IMR-90 (cell line): ENCODE data around the gene SAFB2. TPM values are rescaled to one million over a fixed set of nuclear protein-coding genes. Genes with fewer than 3 reads are reported as not detected.

Source experiments
- ATAC-seq: fragments of 200-7000 bp; cut with Tn5 transposase; 2 replicates; pipeline ENCODE4 v1.9.1; 2020; ENCODE audit warnings: low read depth, mild to moderate bottlenecking, moderate library complexity
- BruUV-seq: library from RNA; stranded (reverse); fragments of 400-500 nt; replicated peaks from 2 replicates; lab custom pipeline; 2021; lab: Mats Ljungman, UMichigan
- CTCF ChIA-PET: fragments of 300-600 bp; formaldehyde crosslinking; extraction: SDS; loops from one replicate; lab custom pipeline; 2021; ENCODE audit warnings: antibody characterized with exemption; lab: Yijun Ruan, JAX
- POLR2A ChIA-PET: fragments of 300-600 bp; sonication (Branson Sonifier 250); formaldehyde crosslinking; loops from one replicate; lab custom pipeline; 2022; ENCODE audit warnings: antibody characterized with exemption; ENCODE audit not compliant: unreplicated experiment; lab: Charles Lee
- DNase-seq: peaks from one replicate; pipeline ENCODE4 v3.0.0; 2013
- H2AFZ ChIP-seq: replicated peaks from 2 replicates; pipeline ENCODE3; 2013; ENCODE audit warnings: low read length, mild to moderate bottlenecking; ENCODE audit not compliant: poor library complexity
- H2AK5ac ChIP-seq: 2 replicates; pipeline ENCODE4 v1.6.1; 2013; ENCODE audit warnings: low read depth, low read length, inconsistent platforms
- H2AK9ac ChIP-seq: replicated peaks from 2 replicates; pipeline ENCODE3; 2013; ENCODE audit warnings: mild to moderate bottlenecking, low read depth, low read length, moderate library complexity; ENCODE audit not compliant: poor library complexity
- H2BK120ac ChIP-seq: 2 replicates; pipeline ENCODE4 v1.6.1; 2013; ENCODE audit warnings: low read depth, low read length, inconsistent platforms
- H2BK15ac ChIP-seq: 3 replicates; pipeline ENCODE4 v1.6.1; 2013; ENCODE audit warnings: low read depth, low read length, inconsistent platforms
- H2BK20ac ChIP-seq: 2 replicates; pipeline ENCODE4 v1.6.1; 2013; ENCODE audit warnings: low read depth, mild to moderate bottlenecking, inconsistent platforms, low read length, moderate library complexity
- H2BK5ac ChIP-seq: 2 replicates; pipeline ENCODE4 v1.6.1; 2013; ENCODE audit warnings: mild to moderate bottlenecking, low read depth, low read length, inconsistent platforms; ENCODE audit not compliant: poor library complexity, severe bottlenecking
- H3K14ac ChIP-seq: replicated peaks from 2 replicates; pipeline ENCODE4 v1.6.1; 2013; ENCODE audit warnings: low read depth, low read length, inconsistent platforms
- H3K18ac ChIP-seq: 2 replicates; pipeline ENCODE4 v1.6.1; 2013; ENCODE audit warnings: low read depth, low read length, control low read depth
- H3K23ac ChIP-seq: 2 replicates; pipeline ENCODE4 v1.6.1; 2013; ENCODE audit warnings: low read depth, low read length, inconsistent platforms
- H3K27ac ChIP-seq: 2 replicates; pipeline ENCODE4 v1.5.1; 2013; ENCODE audit warnings: mild to moderate bottlenecking, control low read depth, low read length; ENCODE audit not compliant: insufficient read depth
- H3K27me3 ChIP-seq: 2 replicates; pipeline ENCODE4 v1.6.1; 2013; ENCODE audit warnings: low read length; ENCODE audit not compliant: control insufficient read depth, insufficient read depth
- H3K36me3 ChIP-seq: 2 replicates; pipeline ENCODE4 v1.6.1; 2013; ENCODE audit warnings: low read length, mixed read lengths; ENCODE audit not compliant: control insufficient read depth, insufficient read depth
- H3K4ac ChIP-seq: 2 replicates; pipeline ENCODE4 v1.6.1; 2013; ENCODE audit warnings: low read depth, low read length, inconsistent platforms
- H3K4me1 ChIP-seq: 2 replicates; pipeline ENCODE4 v1.6.1; 2013; ENCODE audit warnings: low read length, mixed read lengths; ENCODE audit not compliant: control insufficient read depth, insufficient read depth
- H3K4me2 ChIP-seq: 2 replicates; pipeline ENCODE4 v1.6.1; 2013; ENCODE audit warnings: low read depth, mild to moderate bottlenecking, control low read depth, low read length, moderate library complexity
- H3K4me3 ChIP-seq: 2 replicates; pipeline ENCODE4 v1.5.1; 2013; ENCODE audit warnings: low read depth, mild to moderate bottlenecking, control low read depth, low read length, moderate library complexity; ENCODE audit not compliant: insufficient read depth
- H3K56ac ChIP-seq: 2 replicates; pipeline ENCODE4 v1.6.1; 2013; ENCODE audit warnings: low read length, inconsistent platforms; ENCODE audit not compliant: insufficient read depth; ENCODE audit errors: extremely low read depth
- H3K79me1 ChIP-seq, 2 experiments: 2 replicates each; pipeline ENCODE4 v1.6.1; 2013; ENCODE audit warnings: low read length in 2 of 2, inconsistent platforms in 1 of 2, low read depth in 1 of 2
- H3K9ac ChIP-seq: 2 replicates; pipeline ENCODE4 v1.6.1; 2013; ENCODE audit warnings: low read depth, low read length, control low read depth
- H3K9me1 ChIP-seq: 2 replicates; pipeline ENCODE4 v1.6.1; 2013; ENCODE audit warnings: low read length, inconsistent platforms; ENCODE audit not compliant: insufficient read depth
- H3K9me3 ChIP-seq: 2 replicates; pipeline ENCODE4 v1.6.1; 2013; ENCODE audit warnings: low read length; ENCODE audit not compliant: control insufficient read depth, insufficient read depth
- H4K20me1 ChIP-seq: 2 replicates; pipeline ENCODE4 v1.6.1; 2013; ENCODE audit warnings: low read length, inconsistent platforms; ENCODE audit not compliant: insufficient read depth
- H4K5ac ChIP-seq: 2 replicates; pipeline ENCODE4 v1.6.1; 2013; ENCODE audit warnings: mild to moderate bottlenecking, low read depth, low read length, control low read depth
- H4K8ac ChIP-seq, 2 experiments: 2 replicates each; pipeline ENCODE4 v1.6.1; 2013; ENCODE audit warnings: low read depth in 2 of 2, low read length in 2 of 2, control low read depth in 1 of 2, inconsistent platforms in 1 of 2
- H4K91ac ChIP-seq: 2 replicates; pipeline ENCODE4 v1.6.1; 2013; ENCODE audit warnings: low read depth, low read length, inconsistent platforms; ENCODE audit not compliant: insufficient read depth
- BHLHE40 ChIP-seq: fragments of 150-350 bp; IDR thresholded peaks from 2 replicates; pipeline ENCODE4 v1.6.1; 2016; ENCODE audit warnings: mild to moderate bottlenecking, low read depth, low read length
- CEBPB ChIP-seq: IDR thresholded peaks from 2 replicates; pipeline ENCODE4 v1.6.1; 2012; ENCODE audit warnings: low read depth, low read length, improper control_type of control experiment
- CHD1 ChIP-seq: IDR thresholded peaks from 2 replicates; pipeline ENCODE4 v1.6.1; 2012; ENCODE audit warnings: low read depth, low read length, improper control_type of control experiment
- FOS ChIP-seq: fragments of 150-350 bp; IDR thresholded peaks from 2 replicates; pipeline ENCODE4 v1.6.1; 2016; ENCODE audit warnings: low read depth, low read length
- MAFK ChIP-seq: IDR thresholded peaks from 2 replicates; pipeline ENCODE4 v1.6.1; 2012; ENCODE audit warnings: low read depth, low read length, improper control_type of control experiment
- MAZ ChIP-seq: IDR thresholded peaks from 2 replicates; pipeline ENCODE4 v1.6.1; 2012; ENCODE audit warnings: low read depth, mild to moderate bottlenecking, low read length, improper control_type of control experiment, moderate library complexity, borderline replicate concordance
- MXI1 ChIP-seq: IDR thresholded peaks from 2 replicates; pipeline ENCODE4 v1.6.1; 2012; ENCODE audit warnings: low read depth, mild to moderate bottlenecking, low read length, moderate library complexity, borderline replicate concordance
- NFE2L2 ChIP-seq: fragments of 150-350 bp; IDR thresholded peaks from 2 replicates; pipeline ENCODE4 v1.6.1; 2016; ENCODE audit warnings: low read depth, mild to moderate bottlenecking, low read length
- POLR2A ChIP-seq: IDR thresholded peaks from 2 replicates; pipeline ENCODE4 v1.6.1; 2012; ENCODE audit warnings: mild to moderate bottlenecking, low read depth, low read length
- RAD21 ChIP-seq: IDR thresholded peaks from 2 replicates; pipeline ENCODE4 v1.6.1; 2012; ENCODE audit warnings: low read length, improper control_type of control experiment
- RCOR1 ChIP-seq: IDR thresholded peaks from 2 replicates; pipeline ENCODE4 v1.6.1; 2012; ENCODE audit warnings: mild to moderate bottlenecking, low read length, improper control_type of control experiment; ENCODE audit not compliant: insufficient replicate concordance
- RFX5 ChIP-seq: IDR thresholded peaks from 2 replicates; pipeline ENCODE4 v1.8.0; 2012; ENCODE audit warnings: low read depth, mild to moderate bottlenecking, low read length, moderate library complexity
- SMC3 ChIP-seq: fragments of 150-350 bp; IDR thresholded peaks from 2 replicates; pipeline ENCODE4 v1.6.1; 2016; ENCODE audit warnings: low read depth, mild to moderate bottlenecking, antibody characterized with exemption, low read length, moderate library complexity
- WGBS, 2 experiments: methylation state at CpG; one replicate each; pipeline versions ENCODE4 v1.1.5 to v1.1.7; 2013; ENCODE audit warnings: missing lambda C conversion rate in 2 of 2; ENCODE audit not compliant: insufficient read length in 1 of 2; ENCODE audit errors: extremely low coverage in 2 of 2; 5-methylcytosine and 5-hydroxymethylcytosine counted together
- dilution Hi-C: fragments of 300-500 bp; cut with HindIII; formaldehyde crosslinking; loops from one replicate; pipeline ENCODE4 v1.14.3; 2018; ENCODE audit warnings: low sequenced_read_pairs; ENCODE audit not compliant: unreplicated experiment
- in situ Hi-C: fragments of 300-500 bp; cut with MboI; formaldehyde crosslinking; loops from 3 replicates; pipeline ENCODE4 v1.14.3; 2019; ENCODE audit warnings: low sequenced_read_pairs, inconsistent platforms, mixed read lengths
- intact Hi-C: fragments of 100-400 bp; cut with micrococcal nuclease; formaldehyde crosslinking; loops from 2 replicates; pipeline ENCODE4 v1.10.0; 2022
- polyA plus RNA-seq, 3 experiments: library from polyadenylated mRNA; depleted of rRNA; stranded (reverse); fragments of >200 nt; gene quantifications; 2 replicates each; pipeline ENCODE4 v1.2.3, GENCODE V29; 2012; ENCODE audit warnings: low replicate concordance in 1 of 3
- total RNA-seq: library from RNA; depleted of rRNA; stranded (reverse); fragments of >200 nt; gene quantifications from 2 replicates; pipeline ENCODE4 v1.2.3, GENCODE V29; 2012
- TF ChIP-seq, protein P1 (sequence below): conservative IDR thresholded peaks from 2 replicates; pipeline ENCODE4 v1.5.1; 2012; ENCODE audit warnings: mild to moderate bottlenecking, low read depth, low read length, improper control_type of control experiment
- TF ChIP-seq, protein P2 (sequence below): fragments of 150-350 bp; IDR thresholded peaks from 2 replicates; pipeline ENCODE4 v1.6.1; 2016; ENCODE audit warnings: low read depth, mild to moderate bottlenecking, low read length, moderate library complexity, borderline replicate concordance
- TF ChIP-seq, protein P3 (sequence below): fragments of 150-350 bp; IDR thresholded peaks from 2 replicates; pipeline ENCODE4 v1.6.1; 2017; ENCODE audit warnings: mild to moderate bottlenecking, antibody characterized with exemption, low read length, low read depth

SAFB2 gene
- total and polyA plus RNA-seq, 2 of the 4 experiments (the other 2 are of a cell fraction) = 11.8 to 26.2 TPM

DNA sequence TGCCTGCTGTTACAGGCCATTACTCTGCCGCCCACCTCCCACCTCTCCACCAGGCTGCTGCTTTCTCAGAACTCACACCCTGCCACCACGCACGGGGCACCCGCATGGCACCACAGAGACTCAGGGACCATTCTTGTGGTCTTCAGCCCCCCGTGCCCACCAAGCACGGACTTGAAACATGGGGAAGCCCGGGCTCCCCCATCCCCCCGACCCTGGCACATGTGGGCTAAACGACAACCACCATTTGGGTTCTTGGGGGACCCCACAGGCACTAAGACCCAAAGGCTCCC, 31.8 kb downstream of the SAFB2 start:
- ChIA-PET POLR2A (no interaction called here), CTCF (no interaction called here)
- in situ Hi-C loops = no loop called here
- TF ChIP-seq NFE2L2 (no peak), CHD1 (no peak), MXI1 (no peak), POLR2A (no peak), RAD21 (no peak), MAFK (no peak), CEBPB (no peak), BHLHE40 (no peak), RCOR1 (no peak), RFX5 (no peak), MAZ (no peak), SMC3 (no peak), FOS (no peak)
- TF ChIP-seq, protein P1, sequence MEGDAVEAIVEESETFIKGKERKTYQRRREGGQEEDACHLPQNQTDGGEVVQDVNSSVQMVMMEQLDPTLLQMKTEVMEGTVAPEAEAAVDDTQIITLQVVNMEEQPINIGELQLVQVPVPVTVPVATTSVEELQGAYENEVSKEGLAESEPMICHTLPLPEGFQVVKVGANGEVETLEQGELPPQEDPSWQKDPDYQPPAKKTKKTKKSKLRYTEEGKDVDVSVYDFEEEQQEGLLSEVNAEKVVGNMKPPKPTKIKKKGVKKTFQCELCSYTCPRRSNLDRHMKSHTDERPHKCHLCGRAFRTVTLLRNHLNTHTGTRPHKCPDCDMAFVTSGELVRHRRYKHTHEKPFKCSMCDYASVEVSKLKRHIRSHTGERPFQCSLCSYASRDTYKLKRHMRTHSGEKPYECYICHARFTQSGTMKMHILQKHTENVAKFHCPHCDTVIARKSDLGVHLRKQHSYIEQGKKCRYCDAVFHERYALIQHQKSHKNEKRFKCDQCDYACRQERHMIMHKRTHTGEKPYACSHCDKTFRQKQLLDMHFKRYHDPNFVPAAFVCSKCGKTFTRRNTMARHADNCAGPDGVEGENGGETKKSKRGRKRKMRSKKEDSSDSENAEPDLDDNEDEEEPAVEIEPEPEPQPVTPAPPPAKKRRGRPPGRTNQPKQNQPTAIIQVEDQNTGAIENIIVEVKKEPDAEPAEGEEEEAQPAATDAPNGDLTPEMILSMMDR = no peak
- TF ChIP-seq, protein P2, sequence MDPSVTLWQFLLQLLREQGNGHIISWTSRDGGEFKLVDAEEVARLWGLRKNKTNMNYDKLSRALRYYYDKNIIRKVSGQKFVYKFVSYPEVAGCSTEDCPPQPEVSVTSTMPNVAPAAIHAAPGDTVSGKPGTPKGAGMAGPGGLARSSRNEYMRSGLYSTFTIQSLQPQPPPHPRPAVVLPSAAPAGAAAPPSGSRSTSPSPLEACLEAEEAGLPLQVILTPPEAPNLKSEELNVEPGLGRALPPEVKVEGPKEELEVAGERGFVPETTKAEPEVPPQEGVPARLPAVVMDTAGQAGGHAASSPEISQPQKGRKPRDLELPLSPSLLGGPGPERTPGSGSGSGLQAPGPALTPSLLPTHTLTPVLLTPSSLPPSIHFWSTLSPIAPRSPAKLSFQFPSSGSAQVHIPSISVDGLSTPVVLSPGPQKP = no peak
- TF ChIP-seq, protein P3, sequence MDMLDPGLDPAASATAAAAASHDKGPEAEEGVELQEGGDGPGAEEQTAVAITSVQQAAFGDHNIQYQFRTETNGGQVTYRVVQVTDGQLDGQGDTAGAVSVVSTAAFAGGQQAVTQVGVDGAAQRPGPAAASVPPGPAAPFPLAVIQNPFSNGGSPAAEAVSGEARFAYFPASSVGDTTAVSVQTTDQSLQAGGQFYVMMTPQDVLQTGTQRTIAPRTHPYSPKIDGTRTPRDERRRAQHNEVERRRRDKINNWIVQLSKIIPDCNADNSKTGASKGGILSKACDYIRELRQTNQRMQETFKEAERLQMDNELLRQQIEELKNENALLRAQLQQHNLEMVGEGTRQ = no peak
- no TSS peak for BruUV-seq
- Histone ChIP-seq H3K36me3 (peaks cover 88% of the 10 kb centered on the region), H3K79me1 (peaks cover 3 to 13% of the 10 kb centered on the region in 2 experiments; a peak in 2 of 4 replicates), H4K20me1 (peaks cover 4% of the 10 kb centered on the region), H2AK9ac (no peak overlapping the region), H3K4ac (no peak overlapping the region), H3K18ac (no peak overlapping the region), H4K5ac (no peak overlapping the region), H2BK5ac (no peak overlapping the region), H2AFZ (no peak overlapping the region), H3K27ac (no peak overlapping the region), H3K56ac (no peak overlapping the region), H4K91ac (no peak overlapping the region), H3K4me1 (no peaks in the 10 kb centered on the region), H3K9me3 (no peaks in the 10 kb centered on the region), H4K8ac (no peak overlapping the region), H2BK120ac (no peak overlapping the region), H3K23ac (no peak overlapping the region), H3K27me3 (no peaks in the 10 kb centered on the region), H3K9me1 (no peaks in the 10 kb centered on the region), H3K9ac (no peak overlapping the region), H2BK15ac (no peak overlapping the region), H3K14ac (no peak overlapping the region), H2AK5ac (no peak overlapping the region), H3K4me2 (no peak overlapping the region), H2BK20ac (no peak overlapping the region), H3K4me3 (no peak overlapping the region)
- ATAC-seq (no peak), DNase-seq (no peak)
- dilution Hi-C loops = no loop called here
- WGBS, 2 experiments = 100% methylated on average over 4 of the region's 9 CpGs; no CpG with 5 or more reads in 1 of the 2 experiments
- intact Hi-C loops = no loop called here
